H1 (cell line): ENCODE results near the gene FGF2. TPM values are rescaled to one million over a fixed set of nuclear protein-coding genes. Genes with fewer than 3 reads are reported as not detected.

Source experiments
- CREB1 ChIP-seq: IDR thresholded peaks from 2 replicates; pipeline ENCODE4 v1.6.1; 2012; ENCODE audit warnings: inconsistent platforms
- FOSL1 ChIP-seq: IDR thresholded peaks from 2 replicates; pipeline ENCODE4 v1.6.1; 2011; ENCODE audit warnings: mild to moderate bottlenecking, low read depth, low read length, moderate library complexity; ENCODE audit not compliant: insufficient read depth
- PHF8 ChIP-seq: fragments of 200-600 bp; sonication (generic); conservative IDR thresholded peaks from 2 replicates; pipeline ENCODE4 v1.7.1; 2012; ENCODE audit warnings: low read depth, mild to moderate bottlenecking, inconsistent platforms, low read length, moderate library complexity
- TAF1 ChIP-seq: IDR thresholded peaks from 2 replicates; pipeline ENCODE4 v1.6.1; 2011; ENCODE audit warnings: mild to moderate bottlenecking, low read depth, low read length
- TAF7 ChIP-seq: optimal IDR thresholded peaks from 2 replicates; pipeline ENCODE3; 2011; ENCODE audit warnings: low read depth, mild to moderate bottlenecking, inconsistent platforms, low read length, moderate library complexity, borderline replicate concordance
- polyA plus RNA-seq, 7 experiments: library from polyadenylated mRNA; depleted of rRNA in 3 of 7; stranded (reverse) in 5 of 7; unstranded in 2 of 7; fragments of >200 nt in 5 of 7; fragments of 200-250 nt in 2 of 7; gene quantifications; 1 replicate in 5 of 7; 2 replicates in 1 of 7; 4 replicates in 1 of 7; pipeline versions ENCODE4 v1.2.1 to v1.2.3, GENCODE V29; 2011 to 2013; ENCODE audit warnings: missing spikeins in 2 of 7, mixed read lengths in 2 of 7
- total RNA-seq: library from RNA; stranded (reverse); fragmentation: NEBNext Ultra II Directional; extraction: Animal tissue kit (Norgen Biotek cat#: 25700); gene quantifications from 2 replicates; pipeline ENCODE4 v1.2.1, GENCODE V29; 2021
- TF ChIP-seq, protein P1 (sequence below): fragments of 300-600 bp; sonication (generic); IDR thresholded peaks from 2 replicates; pipeline ENCODE4 v1.7.1; 2012; ENCODE audit warnings: low read length, moderate library complexity, mild to moderate bottlenecking, inconsistent platforms; ENCODE audit not compliant: insufficient replicate concordance

Gene FGF2
- total and polyA plus RNA-seq, 2 of the 8 experiments (the other 6 are each of a cell fraction or from before 2014, with no cell fraction given), result 23.4 to 145 TPM

DNA sequence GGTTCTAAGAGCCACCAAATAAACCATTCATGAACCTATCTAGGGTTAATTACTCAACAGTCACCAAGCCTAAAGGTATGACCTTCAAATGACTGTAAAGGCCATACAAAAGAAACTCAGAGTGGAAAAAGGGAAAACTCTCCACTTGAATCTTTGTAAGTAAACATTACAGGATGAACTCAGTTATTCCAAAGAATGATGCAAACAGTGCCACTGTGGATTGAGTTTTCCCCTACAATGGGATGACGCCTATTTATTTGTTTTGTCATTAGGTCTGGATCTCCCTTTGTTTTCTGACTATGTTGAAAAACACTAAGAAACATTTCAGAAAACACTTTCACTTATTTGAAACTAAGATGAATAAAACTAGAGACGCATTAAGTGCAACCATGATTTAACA is 83.1 kb downstream of the FGF2 start (continued):
- TF ChIP-seq, protein P1, sequence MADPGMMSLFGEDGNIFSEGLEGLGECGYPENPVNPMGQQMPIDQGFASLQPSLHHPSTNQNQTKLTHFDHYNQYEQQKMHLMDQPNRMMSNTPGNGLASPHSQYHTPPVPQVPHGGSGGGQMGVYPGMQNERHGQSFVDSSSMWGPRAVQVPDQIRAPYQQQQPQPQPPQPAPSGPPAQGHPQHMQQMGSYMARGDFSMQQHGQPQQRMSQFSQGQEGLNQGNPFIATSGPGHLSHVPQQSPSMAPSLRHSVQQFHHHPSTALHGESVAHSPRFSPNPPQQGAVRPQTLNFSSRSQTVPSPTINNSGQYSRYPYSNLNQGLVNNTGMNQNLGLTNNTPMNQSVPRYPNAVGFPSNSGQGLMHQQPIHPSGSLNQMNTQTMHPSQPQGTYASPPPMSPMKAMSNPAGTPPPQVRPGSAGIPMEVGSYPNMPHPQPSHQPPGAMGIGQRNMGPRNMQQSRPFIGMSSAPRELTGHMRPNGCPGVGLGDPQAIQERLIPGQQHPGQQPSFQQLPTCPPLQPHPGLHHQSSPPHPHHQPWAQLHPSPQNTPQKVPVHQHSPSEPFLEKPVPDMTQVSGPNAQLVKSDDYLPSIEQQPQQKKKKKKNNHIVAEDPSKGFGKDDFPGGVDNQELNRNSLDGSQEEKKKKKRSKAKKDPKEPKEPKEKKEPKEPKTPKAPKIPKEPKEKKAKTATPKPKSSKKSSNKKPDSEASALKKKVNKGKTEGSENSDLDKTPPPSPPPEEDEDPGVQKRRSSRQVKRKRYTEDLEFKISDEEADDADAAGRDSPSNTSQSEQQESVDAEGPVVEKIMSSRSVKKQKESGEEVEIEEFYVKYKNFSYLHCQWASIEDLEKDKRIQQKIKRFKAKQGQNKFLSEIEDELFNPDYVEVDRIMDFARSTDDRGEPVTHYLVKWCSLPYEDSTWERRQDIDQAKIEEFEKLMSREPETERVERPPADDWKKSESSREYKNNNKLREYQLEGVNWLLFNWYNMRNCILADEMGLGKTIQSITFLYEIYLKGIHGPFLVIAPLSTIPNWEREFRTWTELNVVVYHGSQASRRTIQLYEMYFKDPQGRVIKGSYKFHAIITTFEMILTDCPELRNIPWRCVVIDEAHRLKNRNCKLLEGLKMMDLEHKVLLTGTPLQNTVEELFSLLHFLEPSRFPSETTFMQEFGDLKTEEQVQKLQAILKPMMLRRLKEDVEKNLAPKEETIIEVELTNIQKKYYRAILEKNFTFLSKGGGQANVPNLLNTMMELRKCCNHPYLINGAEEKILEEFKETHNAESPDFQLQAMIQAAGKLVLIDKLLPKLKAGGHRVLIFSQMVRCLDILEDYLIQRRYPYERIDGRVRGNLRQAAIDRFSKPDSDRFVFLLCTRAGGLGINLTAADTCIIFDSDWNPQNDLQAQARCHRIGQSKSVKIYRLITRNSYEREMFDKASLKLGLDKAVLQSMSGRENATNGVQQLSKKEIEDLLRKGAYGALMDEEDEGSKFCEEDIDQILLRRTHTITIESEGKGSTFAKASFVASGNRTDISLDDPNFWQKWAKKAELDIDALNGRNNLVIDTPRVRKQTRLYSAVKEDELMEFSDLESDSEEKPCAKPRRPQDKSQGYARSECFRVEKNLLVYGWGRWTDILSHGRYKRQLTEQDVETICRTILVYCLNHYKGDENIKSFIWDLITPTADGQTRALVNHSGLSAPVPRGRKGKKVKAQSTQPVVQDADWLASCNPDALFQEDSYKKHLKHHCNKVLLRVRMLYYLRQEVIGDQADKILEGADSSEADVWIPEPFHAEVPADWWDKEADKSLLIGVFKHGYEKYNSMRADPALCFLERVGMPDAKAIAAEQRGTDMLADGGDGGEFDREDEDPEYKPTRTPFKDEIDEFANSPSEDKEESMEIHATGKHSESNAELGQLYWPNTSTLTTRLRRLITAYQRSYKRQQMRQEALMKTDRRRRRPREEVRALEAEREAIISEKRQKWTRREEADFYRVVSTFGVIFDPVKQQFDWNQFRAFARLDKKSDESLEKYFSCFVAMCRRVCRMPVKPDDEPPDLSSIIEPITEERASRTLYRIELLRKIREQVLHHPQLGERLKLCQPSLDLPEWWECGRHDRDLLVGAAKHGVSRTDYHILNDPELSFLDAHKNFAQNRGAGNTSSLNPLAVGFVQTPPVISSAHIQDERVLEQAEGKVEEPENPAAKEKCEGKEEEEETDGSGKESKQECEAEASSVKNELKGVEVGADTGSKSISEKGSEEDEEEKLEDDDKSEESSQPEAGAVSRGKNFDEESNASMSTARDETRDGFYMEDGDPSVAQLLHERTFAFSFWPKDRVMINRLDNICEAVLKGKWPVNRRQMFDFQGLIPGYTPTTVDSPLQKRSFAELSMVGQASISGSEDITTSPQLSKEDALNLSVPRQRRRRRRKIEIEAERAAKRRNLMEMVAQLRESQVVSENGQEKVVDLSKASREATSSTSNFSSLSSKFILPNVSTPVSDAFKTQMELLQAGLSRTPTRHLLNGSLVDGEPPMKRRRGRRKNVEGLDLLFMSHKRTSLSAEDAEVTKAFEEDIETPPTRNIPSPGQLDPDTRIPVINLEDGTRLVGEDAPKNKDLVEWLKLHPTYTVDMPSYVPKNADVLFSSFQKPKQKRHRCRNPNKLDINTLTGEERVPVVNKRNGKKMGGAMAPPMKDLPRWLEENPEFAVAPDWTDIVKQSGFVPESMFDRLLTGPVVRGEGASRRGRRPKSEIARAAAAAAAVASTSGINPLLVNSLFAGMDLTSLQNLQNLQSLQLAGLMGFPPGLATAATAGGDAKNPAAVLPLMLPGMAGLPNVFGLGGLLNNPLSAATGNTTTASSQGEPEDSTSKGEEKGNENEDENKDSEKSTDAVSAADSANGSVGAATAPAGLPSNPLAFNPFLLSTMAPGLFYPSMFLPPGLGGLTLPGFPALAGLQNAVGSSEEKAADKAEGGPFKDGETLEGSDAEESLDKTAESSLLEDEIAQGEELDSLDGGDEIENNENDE, result no peak
- TF ChIP-seq PHF8 (no peak), CREB1 (no peak), TAF1 (no peak), FOSL1 (no peak), TAF7 (no peak)
